Stimulated activated CD4-positive, alpha-beta T cell treated with anti-CD3 and anti-CD28 coated beads, Interleukin-1b, Interleukin-23, amount 100 ng/mL, for 48 hours (primary cell): ENCODE measurements around the gene PNP.

Experiments
- DNase-seq: peaks from one replicate; pipeline ENCODE4 v3.0.0-alpha.2; 2020

Gene PNP

DNA sequence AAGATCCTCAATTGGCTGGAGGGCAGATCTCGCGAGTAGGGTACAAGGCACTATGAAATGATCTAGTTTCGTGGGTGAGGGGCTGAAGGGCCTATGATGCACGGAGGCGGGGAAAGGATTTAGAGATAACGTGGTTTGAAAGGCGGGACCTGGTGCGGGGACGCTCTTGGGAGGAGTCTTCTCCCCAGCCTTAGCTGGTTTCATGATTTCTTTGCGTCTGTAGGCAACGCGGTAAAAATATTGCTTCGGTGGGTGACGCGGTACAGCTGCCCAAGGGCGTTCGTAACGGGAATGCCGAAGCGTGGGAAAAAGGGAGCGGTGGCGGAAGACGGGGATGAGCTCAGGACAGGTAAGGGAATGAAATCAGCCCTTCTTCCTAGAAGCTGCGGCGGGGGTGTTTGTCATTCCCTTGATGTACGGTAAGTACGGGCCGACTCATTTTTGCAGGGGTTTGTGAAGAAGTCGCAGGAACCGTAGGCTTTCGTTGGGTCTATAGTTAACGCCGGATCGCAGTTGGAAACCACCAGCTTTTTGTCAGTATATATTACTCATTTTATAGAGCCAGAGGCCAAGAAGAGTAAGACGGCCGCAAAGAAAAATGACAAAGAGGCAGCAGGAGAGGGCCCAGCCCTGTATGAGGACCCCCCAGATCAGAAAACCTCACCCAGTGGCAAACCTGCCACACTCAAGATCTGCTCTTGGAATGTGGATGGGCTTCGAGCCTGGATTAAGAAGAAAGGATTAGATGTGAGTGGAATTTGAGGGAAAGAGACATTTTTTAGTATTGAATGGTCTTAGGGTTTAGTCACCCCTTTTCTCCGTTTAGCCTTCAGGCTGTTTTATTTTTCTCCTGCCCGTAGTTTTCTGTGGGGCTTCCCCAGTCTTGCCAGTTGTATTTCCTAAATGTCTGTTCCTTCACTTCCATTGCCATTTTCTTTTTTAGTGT, 13.6 kb upstream of the PNP start:
- no peak for DNase-seq

DNA sequence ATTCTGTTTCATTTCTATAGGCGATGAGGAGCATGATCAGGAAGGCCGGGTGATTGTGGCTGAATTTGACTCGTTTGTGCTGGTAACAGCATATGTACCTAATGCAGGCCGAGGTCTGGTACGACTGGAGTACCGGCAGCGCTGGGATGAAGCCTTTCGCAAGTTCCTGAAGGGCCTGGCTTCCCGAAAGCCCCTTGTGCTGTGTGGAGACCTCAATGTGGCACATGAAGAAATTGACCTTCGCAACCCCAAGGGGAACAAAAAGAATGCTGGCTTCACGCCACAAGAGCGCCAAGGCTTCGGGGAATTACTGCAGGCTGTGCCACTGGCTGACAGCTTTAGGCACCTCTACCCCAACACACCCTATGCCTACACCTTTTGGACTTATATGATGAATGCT, 12.2 kb upstream of the PNP start:
- DNase-seq = no peak

DNA sequence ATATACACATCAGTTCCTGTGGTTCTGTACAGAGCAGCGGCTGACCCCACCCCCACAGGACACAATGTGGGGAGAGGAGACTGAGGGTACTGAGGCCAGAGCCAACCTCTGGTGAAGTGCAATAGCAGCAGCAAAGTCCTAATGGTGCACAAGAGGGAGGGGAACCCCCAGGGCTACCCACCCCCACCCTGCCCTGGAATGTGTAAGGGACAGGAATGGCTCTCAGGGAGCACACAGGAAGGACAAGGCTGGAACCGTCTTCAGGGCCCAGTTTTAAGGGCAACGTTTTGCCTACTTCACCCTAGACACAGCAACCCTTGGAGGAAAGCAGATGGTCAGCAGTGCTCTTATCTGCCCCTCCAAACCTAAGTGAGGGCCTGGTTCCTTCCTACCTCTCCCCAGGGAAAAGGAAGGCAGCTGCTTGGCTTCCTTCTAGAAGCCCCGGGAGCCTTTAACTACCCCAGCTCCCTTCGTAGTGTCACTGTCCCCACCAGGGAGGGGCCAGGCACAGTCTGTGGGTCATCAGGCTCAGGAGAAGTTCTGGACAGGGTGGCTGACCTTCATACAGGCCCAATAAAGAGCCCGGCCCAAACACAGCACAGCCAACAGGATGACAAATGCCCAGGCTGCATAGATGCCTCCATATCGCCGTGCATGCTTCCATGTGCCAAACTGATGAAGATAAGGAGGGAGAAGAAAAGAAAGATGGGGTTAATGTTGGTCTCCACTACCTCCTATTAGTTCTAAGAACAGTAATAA, 11.0 kb upstream of the PNP start:
- no peak for DNase-seq

DNA sequence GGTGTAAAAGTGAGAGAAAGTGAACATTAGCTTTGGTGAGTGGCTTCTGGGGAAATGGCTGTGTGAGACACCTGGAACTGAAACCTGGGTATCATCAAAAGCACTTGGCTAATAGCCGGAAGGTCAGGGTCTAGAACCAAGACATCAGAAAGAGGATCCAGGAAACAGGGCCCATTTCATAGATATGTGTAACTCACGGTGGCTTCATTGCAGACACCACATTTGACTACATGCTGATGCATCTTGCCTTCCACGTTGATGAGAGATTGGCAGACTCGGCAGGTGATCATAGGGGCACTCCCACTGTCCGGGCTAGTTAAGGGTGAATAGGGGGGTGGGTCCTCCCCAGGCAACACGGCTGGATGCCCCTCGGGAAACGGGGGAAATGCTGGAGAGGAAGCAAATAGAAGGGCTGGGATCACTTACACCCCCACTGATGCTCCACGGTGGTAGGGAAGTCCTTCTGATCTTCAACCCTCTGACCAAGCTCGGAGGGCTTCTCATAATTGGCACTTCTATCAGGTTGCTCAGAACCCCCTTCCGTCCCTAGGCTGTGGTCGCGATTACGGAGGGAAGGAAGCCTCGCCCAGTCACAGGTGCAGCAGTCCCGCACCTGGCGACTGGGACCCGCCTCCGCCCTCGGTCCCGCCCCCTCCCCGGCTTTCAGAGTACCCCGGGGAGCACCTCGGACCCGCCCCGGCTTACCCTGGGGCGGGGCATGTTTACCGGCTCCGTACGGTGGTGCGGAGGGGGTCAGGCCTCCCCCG, 8.6 kb upstream of the PNP start:
- peak; percentile 44 for DNase-seq

DNA sequence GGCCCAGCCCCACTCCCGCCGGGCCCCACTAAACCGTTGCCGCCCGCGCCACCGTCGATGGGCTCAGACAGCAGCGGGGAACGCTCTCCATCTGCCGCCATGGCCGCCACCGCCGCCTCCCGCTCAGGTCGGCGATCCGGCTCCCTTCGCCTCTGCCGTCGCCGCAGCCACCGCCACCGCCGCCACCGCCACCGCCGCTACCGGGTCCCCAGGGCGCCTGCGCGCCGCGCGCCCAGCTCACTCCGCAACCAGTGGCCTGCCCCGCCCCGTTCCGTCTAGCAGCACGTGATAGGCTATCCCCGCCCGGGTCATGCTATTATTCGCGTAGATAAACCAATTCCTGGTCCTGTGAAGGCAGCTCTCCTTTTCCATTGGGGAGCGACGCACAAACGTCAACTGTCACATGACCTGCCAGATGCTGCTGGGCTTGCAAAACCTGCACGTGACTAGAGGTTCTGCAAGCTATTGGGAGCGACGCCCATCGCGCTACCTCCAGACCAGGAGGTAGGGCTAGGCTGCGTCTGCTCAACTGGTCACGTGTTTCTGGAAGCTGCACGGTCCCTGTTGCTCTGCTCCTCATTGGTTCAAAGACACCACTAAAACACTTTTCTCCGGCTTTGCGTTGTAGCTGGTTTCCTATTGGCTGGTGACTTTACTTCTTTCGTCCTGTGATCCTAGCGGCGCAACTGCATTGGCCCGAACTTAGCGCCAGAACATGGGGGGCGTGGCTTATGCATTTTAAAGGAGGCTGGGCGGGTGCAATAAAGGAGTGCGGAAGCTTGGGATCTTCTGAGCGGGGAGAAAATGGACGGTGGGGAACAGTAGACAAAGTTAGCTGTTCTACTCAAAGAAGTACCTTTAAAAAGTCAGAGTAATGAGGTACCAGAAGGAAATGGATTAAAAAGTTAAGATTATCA, 7.7 kb upstream of the PNP start, which contains the start of gene PIP4P1:
Gene PIP4P1 (minus strand): TSS at position 210 of the 917 bp plus-strand sequence. CDS start 109 bp downstream, at position 101.
- DNase-seq = peak; percentile 99

DNA sequence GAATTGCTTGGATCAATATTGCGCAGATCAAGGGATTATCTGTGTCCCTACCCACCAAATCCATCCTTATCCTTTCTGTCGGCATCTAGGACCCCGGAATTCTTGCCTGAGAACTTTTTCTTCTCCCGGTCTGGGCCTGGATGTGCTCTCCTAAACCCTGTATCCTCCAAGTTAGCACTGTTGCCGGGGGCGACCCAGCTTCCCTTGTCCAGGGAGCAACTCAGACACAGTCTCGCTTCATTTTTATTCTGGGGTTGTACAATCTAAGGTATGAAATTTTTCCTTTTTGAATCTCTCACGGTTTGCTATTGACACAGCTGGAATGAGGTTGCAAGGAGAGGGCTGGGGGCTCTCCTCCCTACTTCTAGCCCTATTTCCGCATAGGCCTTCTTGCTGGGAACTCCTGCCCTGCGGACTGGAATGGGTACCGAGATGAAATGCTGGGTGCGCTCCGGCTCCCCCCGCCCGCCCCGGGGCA, 403 bp upstream of the PNP start:
- no peak for DNase-seq

DNA sequence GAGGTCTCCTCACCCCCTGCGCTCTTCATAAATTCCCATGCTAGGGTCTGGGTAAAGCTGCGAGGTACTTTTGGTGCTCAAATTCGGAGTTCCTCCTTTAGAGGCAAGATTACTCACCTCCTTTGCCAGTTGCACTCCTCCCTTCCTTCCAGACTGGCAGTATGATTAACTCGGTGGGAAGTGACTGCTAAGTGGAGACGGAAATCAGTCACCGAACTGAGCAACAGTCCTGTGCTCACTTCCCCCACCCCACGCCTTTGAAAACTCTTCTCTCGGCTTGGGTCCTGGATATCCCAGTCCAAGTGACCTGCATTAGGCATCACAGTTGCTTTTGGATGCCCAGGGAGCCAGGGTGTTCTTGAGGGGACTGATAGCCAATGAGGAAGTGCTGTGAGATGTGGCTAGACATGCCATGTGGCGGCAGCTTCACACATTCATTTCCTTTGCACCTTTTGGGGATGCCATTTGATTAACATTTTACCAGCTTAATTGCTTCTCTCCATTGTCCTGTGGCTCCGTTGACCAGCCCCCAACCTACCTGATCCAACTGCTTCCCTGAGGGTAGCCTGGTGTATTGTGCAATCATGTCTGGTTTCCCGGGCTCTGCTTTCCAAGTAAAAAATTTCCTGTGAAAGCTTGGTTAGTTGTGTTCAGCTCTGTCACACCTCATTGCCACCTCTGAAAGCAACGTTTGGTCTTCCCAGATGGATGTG, 840 bp downstream of the PNP start:
- DNase-seq = peak; percentile 81

DNA sequence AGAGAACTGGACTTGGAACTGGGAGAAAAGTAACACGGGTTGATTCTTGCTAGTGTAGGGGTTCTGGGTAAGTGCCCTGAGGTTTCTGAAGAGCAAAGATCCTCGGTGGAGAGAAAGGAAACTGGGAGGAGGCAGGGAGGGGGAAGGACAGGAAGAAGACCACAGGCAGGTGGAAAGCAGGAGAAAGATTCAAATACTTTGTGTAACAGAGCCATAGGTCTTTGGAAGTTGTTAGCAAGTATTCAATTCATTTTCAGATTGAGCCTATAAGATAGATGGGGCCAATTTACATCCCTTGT, 1.3 kb downstream of the PNP start:
- no peak for DNase-seq

DNA sequence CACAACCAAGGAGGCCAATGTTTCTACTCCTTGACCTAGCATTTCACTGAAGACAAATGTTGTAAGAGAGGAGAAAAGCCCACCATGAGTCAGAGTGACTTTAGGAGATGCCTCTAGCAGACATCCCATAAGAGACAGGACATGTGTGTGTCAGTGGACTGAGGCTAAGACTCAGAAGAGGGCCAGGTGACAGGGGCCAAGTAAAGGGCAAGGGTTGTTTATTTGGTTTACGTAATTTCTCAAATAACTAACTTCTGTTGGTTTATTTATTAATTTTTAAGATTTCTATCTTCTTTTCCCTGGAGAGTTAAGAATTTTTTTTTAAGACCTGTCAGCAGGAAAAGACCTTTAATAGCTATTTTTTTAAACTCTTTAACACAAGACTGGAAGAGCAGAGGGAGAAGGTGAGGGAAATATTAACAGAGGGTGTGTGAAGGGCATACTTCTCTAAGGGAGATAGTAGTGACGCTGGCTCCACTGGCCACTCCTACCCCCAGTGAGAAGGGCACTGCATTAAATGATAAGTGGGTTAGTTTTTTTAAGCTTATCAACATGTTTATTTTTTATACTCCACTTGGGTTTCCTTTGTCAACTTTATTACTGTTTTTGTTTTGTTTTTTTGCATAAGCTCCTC, 3.4 kb downstream of the PNP start:
- DNase-seq = no peak

DNA sequence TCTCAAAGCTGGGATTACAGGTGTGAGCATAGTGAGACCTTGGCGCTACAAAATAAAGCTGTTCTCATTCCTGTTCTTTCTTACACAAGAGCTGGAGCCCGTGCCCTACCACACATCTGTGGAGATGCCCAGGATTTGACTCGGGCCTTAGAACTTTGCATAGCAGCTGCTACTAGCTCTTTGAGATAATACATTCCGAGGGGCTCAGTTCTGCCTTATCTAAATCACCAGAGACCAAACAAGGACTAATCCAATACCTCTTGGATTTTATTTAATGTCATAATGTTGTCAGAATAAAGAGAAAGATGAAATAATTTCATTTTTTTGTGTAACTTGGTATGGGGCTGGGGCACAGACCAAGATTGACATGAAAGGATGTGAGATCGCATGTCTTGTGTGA, 7.6 kb downstream of the PNP start:
- no peak for DNase-seq

DNA sequence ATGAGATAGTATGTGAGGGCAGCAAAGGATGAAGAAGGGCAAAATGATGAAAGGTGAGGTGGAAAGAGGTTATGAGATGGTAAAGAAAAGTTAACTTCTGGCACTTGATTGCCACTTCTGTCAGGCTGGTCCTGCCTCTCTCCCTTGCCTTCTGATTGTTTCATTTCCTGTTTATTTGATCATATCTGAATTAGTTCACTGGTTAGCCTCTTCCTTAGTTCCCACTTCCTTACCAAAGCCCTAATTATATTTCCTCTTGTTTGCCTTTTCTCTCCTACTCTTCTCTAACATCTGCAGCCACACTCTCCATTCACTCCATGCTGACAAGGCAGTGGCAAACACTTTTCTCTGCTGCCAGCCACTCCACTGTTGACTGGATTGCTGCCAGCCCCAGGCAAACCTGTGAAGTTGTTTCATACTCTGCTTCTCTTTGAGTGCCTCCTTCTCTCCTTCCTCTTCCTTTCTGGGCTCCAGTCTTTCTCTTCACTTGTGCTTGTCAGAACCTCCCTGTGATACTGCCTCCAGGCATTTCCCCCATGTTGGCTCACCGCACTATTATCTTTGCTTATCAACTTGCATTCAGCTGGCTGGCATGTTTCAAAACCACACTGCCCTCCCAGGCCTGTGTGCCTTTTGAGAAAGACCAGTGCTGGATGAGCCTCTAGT, 8.1 kb downstream of the PNP start:
- DNase-seq = no peak

DNA sequence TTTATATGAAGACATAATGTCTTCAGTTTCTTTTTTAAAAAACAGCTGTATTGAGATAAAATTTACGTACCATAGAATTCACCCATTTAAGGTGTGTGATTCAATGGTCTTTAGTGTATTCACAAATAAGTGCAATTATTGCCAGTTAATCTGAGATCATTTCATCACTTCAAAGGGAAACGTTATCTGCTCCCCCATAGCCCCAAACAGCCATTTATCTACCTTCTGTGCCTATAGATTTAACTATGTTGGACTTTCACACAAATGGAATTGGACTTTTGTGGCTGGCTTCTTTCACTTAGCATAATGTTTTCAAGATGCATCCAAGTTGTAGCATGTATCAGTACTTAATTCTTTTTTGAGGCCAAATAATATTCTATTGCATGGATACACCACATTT, 9.7 kb downstream of the PNP start:
- no peak for DNase-seq

DNA sequence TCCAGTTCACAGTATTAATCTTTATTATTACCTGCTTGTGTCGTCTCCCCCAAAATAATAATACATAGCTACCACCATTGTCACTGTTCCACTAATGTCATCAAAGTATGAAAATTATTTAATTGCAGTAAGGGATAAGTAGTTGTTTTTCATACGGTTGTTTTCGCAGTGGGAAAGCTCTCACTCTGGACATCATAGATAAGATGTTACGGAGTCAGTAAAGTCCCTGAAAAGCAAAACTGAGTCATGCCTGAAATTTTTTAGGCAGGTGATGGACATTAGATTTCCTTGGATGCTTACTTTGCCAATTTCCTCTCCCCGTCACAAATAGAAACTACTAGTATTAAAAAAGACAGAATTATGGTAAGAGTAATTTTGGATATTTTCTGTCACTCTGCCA, 13.2 kb downstream of the PNP start:
- DNase-seq = no peak

DNA sequence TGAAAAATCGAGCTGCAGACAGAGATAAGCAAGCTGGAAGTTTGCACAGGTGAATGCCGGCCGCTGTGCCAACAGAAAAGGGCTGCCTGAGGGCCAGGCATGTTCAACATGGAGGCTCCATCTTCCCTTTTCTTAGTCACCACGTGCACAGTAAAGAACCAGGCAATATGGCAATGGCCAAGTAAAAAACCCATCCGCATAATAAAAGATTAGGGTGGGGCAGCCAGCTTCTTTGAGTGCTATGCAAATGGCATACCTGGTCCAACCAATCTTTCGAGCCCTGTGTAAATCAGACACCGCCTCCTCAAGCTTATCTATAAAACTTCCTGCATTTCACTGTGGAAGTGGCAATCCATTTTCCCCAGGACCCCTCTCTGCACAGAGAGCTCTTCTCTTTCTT, 16.7 kb downstream of the PNP start:
- DNase-seq = no peak

DNA sequence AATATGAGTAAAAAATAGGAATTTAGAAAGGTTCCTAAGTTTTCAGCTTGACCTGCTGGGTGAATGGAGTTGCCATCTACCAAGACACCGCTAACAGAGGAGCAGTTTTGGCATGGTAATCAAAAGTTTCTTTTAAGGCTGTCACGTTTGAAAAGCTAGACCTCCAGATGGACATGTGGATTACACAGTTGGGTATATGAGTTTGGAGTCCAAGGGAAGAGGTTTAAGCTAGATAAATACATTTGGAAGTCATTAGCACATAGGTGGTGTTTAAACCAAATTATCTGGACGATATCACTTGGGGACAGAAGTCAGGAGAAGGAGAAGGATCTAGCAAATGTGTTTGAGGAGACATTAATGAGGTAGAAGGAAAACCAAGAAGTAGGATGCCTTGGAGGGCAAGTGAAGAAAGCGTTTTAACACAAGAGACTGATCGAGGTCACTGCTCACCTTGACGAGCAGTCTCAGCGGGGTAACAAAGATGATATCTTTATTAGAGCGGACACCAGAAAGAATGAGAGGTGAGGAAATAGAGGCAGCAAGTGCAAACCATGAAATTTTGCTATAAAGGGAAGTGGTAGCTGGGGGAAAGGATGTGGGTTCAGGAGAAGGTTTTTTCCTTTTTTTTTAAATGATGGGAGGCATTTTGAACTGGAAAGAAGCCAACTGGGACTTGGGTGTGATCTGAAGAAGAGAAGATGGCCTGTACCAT, 17.6 kb downstream of the PNP start:
- DNase-seq = no peak

DNA sequence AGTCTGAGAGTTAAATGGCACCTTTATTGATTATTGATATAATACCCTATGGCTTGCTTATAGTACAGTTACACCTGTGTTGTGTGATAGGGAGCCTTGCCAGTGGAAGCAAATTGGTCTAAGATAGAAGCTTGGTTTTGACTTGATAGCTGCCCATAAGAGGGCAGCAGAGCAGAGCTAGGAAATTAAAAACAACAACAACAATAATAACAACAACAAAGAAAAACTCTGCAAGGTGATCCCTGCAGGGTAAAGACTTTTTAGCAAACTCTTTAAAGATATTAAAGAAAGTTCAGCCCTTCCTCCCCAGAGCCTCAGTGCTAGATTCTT, 18.2 kb downstream of the PNP start:
- no peak for DNase-seq

DNA sequence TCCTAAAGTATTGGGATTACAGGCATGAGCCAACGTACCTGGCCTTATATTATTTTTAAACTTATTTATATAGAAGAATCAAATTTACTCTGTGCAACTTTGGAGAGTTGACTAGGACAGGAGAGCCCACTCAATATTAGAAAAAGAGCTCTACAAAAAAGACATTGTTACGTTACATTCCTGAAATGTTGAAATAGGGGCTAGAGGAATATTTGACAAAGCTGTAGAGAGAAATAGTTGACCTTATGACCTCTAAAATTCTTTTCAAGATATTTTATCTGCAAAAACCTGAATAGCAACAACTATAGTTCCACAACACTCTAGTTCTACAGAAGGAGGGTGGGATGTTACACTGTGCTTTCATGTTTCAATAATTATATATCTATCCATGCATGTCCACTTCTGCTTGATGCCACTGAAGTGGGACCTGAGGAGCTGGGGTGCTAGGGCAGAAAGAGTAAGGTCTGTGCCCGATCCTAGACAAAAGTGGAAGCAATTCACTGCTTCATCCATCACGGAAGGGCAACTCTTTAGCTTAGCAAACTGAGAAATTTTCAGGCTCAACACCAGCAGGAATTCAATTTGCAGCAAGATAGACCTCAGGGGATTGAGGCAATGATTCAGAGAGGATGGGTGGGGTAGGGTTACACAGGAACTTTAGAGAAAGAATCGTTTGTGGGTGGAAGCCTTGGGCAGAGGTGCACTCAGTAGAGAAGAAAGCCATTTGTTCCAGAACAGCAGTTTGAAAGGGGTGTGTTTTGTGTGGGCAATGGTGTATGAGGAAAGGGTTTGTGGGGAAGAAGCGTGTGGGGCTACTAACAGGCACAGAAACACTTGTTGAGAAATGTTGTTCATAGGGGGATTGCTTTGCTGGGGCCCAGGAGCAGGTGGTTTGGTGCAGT, 20.1 kb downstream of the PNP start:
- DNase-seq = no peak

DNA sequence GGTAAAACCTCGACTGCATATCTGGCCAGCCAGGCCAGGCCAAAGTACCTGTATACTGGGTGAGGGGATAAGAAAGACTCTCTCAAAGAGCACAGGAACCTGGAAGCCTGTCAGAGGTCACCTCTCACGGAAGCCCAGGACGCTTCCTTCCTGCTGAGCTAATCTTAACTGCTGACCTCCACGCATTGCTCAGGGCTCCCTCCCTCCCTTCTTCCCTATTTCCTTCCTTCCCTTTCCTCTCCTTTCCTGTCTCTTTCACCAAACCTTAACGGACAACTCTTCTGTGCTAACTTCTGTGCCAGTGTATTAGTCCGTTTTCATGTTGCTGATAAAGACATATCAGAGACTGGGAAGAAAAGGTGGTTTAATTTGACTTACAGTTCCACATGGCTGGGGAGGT, 21.4 kb downstream of the PNP start:
- DNase-seq = no peak

DNA sequence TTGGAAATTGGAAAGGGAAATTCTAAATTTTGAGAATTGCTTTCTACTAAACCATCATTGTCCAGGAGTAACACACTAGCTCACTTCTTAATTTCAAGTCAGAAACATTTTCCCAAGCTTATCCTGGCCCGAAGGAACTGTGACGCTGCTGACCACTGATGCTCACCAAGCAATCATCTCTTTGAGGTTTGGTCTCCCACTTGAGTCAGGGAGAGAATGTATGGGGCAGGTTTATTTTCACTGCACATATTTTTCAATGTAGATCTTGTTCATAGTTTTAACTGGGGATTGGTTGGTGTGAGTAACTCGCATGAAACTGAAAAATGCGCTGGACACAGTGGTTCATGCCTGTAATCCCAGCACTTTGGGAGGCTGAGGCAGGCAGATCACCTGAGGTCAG, 23.3 kb downstream of the PNP start:
- DNase-seq = no peak
